Daoy (cell line): ENCODE results near the gene PTK7. TPM values are rescaled to one million over a fixed set of nuclear protein-coding genes. Genes with fewer than 3 reads are reported as not detected.
A peak's percentile ranks its signal among the peaks of the same experiment; 100 is the strongest.

ENCODE experiments used
- DNase-seq: peaks from one replicate; pipeline ENCODE4 v3.0.0-alpha.2; 2015; ENCODE audit warnings: low read depth
- total RNA-seq: library from RNA; depleted of rRNA; stranded (reverse); fragments of >200 nt; shearing (Covaris generic); gene quantifications from 2 replicates; pipeline ENCODE4 v1.2.3, GENCODE V29; 2014

Gene PTK7
- total RNA-seq, 1 experiment from 2014 or later: 61.8 TPM

DNA sequence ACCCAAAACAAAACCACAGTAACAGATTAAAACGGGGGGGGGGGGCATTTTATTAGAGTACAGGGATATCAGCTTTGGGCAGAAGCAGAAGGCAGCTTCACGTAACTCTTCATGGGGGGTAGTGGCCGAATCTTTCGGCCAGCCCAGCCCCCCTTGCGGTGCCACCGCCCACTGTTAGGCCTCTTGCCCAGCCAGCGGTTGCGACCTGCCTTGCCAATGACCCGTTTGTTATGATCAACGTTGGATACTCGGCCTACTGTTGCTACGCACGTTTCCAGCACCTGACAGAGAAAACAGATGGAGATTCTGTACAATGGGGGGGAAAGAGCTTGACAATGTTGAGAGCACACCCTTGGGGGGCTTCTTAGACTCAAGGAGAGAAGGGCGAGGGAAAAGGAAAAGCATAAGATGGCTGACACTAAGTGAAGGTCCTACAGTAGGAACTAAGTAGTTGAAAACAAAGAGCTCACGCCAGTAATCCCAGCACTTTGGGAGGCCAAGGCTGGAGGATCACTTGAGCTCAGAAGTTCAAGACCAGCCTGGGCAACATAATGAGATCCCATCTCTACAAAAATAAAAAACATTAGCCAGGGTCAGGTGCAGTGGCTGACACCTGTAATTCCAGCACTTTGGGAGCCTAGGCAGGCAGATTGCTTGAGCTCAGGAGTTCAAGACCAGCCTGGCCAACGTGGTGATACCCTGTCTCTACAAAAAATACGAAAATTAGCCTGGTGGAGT, 21.7 kb upstream of the PTK7 start:
- DNase-seq: no peak

DNA sequence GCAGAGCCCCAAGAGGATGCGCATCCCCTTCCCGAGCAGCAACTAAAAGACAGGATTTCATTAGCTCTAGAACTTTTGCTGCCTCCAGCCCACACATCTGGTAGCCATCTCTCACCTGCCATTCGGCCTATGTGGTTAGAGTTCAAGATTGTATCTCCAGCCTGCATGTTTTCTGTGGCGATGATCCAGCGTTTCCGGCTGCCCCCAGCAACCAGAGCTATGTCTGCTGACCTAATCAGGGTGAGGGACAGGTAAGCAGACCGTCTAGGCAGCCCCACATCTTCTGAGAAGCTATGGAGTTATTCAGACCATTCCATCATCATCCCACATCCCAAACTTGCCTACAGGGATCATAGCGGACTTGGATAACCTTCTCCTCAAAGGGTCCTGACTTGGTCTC, 20.1 kb upstream of the PTK7 start:
- DNase-seq: no peak

DNA sequence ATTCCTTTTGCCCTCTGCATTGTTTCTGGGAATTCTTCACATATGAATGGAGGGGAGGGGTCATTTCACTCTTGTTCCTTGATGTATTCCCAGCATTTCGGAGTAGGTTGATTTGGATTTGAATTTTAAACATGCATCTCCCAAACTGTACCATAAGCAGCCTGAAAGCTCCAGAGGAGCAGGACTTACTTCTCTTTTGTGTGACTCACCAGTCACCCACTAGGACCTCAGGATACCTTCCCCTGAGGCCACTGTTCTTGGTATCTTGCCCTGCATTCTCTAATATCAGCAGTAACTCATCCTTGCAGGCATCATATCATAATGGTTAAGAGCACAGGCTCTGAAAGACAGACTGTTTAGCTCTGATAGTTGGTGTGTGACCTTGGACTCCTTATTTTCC, 17.6 kb upstream of the PTK7 start:
- DNase-seq: no peak

- DNase-seq: peak; percentile 99
Observed at GRCh38 chr6:43059168-43060033, 16.7 kb upstream of the PTK7 start, which contains the start of the genes KLC4 and MRPL2. Gene KLC4 (plus strand): TSS chr6:43059631. CDS start chr6:43061336, 1,705 bp downstream. Gene MRPL2 (minus strand): TSS chr6:43059434. CDS start chr6:43059381, 53 bp downstream.

DNA sequence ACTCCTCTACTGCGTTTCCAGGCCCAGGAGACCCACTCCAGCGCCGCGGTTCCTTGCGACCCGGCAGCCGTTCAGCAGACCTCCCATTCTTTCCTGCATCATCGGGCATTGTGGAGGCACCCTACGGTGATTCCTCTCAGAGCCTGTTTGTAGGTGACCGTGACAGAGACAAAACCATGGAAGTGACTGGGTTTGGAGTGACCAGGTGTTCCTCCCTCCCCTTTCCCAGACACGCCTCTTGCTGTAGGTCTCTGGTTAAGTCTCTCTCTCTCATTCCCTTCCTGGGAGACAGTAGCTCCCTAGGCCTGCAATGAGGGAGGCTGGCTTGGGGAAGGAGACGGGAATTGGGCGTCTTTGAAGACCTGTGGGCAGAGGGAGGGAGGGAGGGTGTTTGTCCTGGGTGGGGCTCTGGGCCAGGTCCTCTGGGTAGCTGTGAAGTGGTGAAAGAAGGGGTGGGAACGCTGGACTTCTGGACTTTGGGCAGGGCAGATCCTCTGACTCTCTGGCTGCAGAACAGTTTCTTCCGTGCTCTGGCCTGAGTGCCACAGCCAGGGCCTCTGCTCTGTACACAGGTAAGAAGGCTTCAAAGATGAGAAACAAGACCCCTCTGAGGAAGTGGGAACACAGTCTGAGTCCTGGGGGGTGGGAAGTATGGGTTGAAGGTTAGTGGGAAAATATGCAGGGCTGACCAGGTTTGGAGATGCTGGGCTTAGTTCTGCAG, 15.9 kb upstream of the PTK7 start:
- DNase-seq: peak; percentile 19

DNA sequence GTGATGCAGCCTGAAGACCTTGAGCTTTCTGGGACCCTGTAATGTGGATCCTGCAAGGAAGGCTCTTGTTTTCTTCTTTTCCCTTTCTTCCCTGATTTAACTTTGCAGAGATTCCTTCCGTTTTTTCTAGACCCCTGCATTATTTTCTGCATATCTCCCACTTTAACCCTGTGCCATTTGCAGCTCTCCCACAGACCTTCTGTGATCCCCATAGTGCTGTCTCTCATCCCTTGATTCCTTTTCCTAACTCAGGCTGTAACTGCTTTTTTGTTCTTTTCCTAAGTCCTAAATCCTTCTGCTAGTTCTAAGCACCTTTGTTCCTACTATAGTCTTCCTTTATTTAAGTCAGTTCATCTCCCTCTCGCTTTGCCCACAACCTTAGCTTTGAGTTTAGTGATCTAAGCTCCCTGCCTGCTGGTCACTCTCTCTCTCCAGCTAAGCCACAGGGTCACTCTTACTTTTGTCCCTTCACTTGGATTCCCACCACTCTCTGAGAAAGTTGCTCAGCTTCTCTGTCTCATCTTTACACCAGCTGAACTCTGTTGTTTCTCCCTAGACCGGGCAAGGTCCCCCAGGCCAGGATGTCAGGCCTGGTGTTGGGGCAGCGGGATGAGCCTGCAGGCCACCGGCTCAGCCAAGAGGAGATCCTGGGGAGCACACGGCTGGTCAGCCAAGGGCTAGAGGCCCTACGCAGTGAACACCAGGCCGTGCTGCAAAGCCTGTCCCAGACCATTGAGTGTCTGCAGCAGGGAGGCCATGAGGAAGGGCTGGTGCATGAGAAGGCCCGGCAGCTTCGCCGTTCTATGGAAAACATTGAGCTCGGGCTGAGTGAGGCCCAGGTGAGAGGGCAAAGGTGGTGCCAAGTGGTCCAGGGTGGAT, 15.1 kb upstream of the PTK7 start:
- no peak for DNase-seq

DNA sequence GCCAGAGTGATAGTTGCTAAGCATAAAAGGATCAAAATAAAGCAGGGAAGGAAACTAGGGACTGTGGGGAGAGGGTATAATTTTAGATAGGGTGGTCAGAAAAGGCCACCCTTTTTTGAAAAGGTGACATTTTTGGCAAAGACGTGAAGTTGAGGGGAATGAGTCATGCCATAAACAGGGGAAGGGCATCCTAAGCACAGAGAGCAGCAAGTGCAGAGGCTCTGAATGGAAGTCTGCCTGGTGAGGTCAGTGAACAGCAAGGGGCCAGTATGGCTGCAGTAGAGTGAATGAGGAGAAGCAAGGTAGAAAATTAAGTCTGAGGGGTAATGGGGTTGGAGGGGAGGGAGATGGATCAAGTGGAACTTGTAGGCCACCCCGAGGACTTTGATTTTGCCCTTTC, 14.3 kb upstream of the PTK7 start:
- no peak for DNase-seq

DNA sequence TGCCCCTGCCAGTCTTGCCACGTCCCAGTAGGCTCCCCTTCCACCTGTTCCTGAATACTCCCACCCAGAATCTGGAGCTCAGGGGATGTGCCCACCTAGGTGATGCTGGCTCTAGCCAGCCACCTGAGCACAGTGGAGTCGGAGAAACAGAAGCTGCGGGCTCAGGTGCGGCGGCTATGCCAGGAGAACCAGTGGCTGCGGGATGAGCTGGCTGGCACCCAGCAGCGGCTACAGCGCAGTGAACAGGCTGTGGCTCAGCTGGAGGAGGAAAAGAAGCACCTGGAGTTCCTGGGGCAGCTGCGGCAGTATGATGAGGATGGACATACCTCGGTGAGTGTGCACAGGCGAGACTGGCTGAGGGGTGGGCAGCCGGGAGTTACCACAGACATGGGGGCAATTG, 13.3 kb upstream of the PTK7 start:
- no peak for DNase-seq

DNA sequence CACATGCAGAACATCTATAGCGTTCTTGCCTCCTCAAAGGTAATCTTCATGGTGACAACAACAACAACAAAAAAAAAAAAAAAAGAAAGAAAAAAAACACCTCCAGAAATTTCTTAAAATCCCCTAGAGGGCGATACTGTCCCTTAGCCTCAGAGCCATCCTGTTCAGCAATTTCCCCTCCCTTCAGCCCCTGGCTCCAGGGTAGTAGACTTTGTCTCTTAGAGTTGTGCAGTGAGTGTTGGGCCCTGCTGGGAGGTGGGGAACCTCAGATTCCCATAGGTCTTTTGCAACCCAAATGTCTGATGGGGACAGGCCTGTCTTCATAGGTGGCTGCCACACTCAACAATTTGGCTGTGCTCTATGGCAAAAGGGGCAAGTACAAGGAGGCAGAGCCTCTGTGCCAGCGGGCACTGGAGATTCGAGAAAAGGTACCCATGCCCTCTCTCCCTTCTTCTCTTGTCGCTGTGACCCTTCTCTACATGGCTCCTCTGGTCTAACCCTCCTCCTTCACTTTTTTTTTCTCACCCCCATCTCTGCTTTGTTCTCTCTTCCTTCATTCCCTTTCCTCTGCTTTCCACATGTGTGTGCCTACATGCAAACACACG, 6.0 kb upstream of the PTK7 start:
- DNase-seq: peak; percentile 63

GRCh38 chr6:43074847-43075669, 1.1 kb upstream of the PTK7 start:
- no peak for DNase-seq

GRCh38 chr6:43076464-43077332, 584 bp downstream of the PTK7 start:
- DNase-seq: peak; percentile 86

DNA sequence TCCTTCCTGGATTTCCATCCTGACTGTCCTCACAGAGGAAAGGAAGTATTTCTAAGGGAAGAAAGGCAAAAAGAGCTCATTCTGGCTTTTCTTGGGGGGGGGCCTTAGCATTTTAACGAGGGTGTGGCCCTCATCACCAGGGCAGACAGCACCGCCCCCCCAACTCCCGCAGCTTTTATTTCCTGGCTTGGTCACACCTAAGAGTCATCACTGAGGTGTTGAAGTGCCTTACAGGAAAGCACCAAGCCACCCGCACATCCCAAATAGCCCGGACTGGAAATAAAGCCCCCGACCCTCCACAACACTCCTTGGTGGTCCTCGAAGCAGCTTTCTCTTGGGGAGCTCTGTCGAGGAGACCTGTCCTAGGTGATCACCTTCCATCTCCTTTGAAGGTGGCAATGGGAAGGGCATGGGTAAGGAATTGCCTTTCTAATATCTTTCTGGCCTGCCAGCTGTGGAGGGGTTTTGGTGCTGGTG, 1.3 kb downstream of the PTK7 start:
- no peak for DNase-seq

DNA sequence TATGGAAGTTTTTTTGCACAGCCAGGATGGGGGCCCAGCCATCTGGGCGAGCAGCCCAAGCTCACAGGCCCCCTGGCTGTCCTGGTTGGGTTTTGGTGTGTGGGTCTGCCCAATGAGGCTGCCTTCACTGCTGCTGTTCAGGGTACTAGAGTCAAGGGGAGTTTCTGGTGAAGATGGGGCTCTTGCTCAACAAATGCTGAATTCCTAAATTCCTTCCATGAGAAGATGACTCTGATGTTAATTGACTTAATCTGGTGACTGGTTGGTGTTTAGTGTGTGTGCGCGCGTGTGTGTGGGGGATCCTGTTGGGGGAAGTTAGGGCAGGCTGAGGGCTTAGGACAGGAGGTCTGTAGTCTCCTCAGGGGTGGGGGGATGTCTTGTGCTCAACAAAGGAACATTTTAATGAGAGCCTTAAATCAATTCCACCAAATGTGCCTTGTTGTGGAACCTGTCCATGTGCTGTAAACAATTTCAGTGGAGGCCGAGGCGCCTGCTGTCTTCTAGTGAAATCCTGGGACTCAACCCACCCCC, 1.9 kb downstream of the PTK7 start:
- DNase-seq: no peak

GRCh38 chr6:43078691-43079090, 2.6 kb downstream of the PTK7 start:
- DNase-seq: no peak

- DNase-seq: no peak
Observed at GRCh38 chr6:43081043-43081442, 4.9 kb downstream of the PTK7 start.

DNA sequence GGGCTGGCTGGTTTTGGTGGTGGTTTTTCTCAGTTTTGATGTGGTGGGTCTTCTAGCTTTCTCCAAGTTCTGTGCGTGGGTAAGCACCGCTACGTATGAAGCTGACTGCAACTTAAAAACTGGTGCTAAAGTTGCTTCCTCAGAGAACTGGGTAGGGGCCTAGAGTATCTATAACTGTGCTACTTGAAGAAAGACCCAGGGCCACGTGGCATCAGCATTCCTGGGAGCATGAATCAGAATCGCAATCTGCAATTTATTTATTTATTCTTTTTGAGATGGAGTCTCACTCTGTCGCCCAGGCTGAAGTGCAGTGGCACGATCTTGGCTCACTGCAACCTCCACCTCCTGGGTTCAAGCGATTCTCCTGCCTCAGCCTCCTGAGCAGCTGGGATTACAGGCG, 5.8 kb downstream of the PTK7 start:
- DNase-seq: peak; percentile 29

- no peak for DNase-seq
Observed at GRCh38 chr6:43082806-43083655, 6.9 kb downstream of the PTK7 start.
